Stimulated activated CD8-positive, alpha-beta memory T cell treated with anti-CD3 and anti-CD28 coated beads, Interleukin-2, amount 100 ng/mL, for 1 hour (primary cell): ENCODE results near the gene SLC25A23.
"Not testable (repeated sequence)": the region's sequence is repeated elsewhere in the genome, so short reads cannot be mapped to it uniquely, and the experiment has no call there.

Experiments used
- DNase-seq, 2 donors: peaks; one replicate each; pipeline ENCODE4 v3.0.0-alpha.2; 2020; ENCODE audit warnings: low read depth in 2 of 2

The SLC25A23 gene

GRCh38 chr19:6457958-6458694 lies 1.5 kb downstream of the SLC25A23 start:
- no peak for DNase-seq

- no peak for DNase-seq
Measured at GRCh38 chr19:6455924-6456323, 3.7 kb downstream of the SLC25A23 start.

GRCh38 chr19:6453951-6454565 lies 5.5 kb downstream of the SLC25A23 start:
- DNase-seq = no peak

- DNase-seq = no peak
Measured at GRCh38 chr19:6452899-6453298, 6.7 kb downstream of the SLC25A23 start.

- DNase-seq = no peak
Measured at GRCh38 chr19:6452223-6452614, 7.4 kb downstream of the SLC25A23 start.

- no peak for DNase-seq
Measured at GRCh38 chr19:6451583-6452222, 7.9 kb downstream of the SLC25A23 start.

- DNase-seq = no peak
Measured at GRCh38 chr19:6450166-6450565, 9.4 kb downstream of the SLC25A23 start.

- no peak for DNase-seq
Measured at GRCh38 chr19:6448045-6448444, 11.5 kb downstream of the SLC25A23 start.

- DNase-seq = no peak
Measured at GRCh38 chr19:6446452-6446851, 13.1 kb downstream of the SLC25A23 start.

- DNase-seq = no peak
Measured at GRCh38 chr19:6443986-6444385, 15.6 kb downstream of the SLC25A23 start.

- no peak for DNase-seq
Measured at GRCh38 chr19:6442087-6442688, 17.4 kb downstream of the SLC25A23 start.

GRCh38 chr19:6440905-6441304 lies 18.7 kb downstream of the SLC25A23 start:
- no peak for DNase-seq

GRCh38 chr19:6439743-6440142 lies 19.8 kb downstream of the SLC25A23 start:
- DNase-seq = no peak

GRCh38 chr19:6433663-6434062 lies 25.9 kb downstream of the SLC25A23 start, which contains the start of gene SLC25A41:
Gene SLC25A41, minus strand, starts transcription at chr19:6433763. Its CDS starts 70 bp downstream, at chr19:6433693.
- DNase-seq = no peak

- no peak for DNase-seq
Measured at GRCh38 chr19:6433165-6433564, 26.4 kb downstream of the SLC25A23 start.

GRCh38 chr19:6431891-6432290 lies 27.7 kb downstream of the SLC25A23 start:
- DNase-seq = no peak

- DNase-seq = no peak
Measured at GRCh38 chr19:6429419-6430221, 30.0 kb downstream of the SLC25A23 start.

GRCh38 chr19:6428692-6429418 lies 30.7 kb downstream of the SLC25A23 start:
- not testable (repeated sequence) for DNase-seq

GRCh38 chr19:6427131-6427530 lies 32.5 kb downstream of the SLC25A23 start:
- DNase-seq = no peak

GRCh38 chr19:6425732-6426620 lies 33.6 kb downstream of the SLC25A23 start:
- DNase-seq = no peak
